ENCODE data around the gene RXFP3. TPM values are rescaled to one million over a fixed set of nuclear protein-coding genes. Genes with fewer than 3 reads are reported as not detected.

RXFP3 gene
- total RNA-seq, 1 donor from 2014 or later, result not detected

DNA sequence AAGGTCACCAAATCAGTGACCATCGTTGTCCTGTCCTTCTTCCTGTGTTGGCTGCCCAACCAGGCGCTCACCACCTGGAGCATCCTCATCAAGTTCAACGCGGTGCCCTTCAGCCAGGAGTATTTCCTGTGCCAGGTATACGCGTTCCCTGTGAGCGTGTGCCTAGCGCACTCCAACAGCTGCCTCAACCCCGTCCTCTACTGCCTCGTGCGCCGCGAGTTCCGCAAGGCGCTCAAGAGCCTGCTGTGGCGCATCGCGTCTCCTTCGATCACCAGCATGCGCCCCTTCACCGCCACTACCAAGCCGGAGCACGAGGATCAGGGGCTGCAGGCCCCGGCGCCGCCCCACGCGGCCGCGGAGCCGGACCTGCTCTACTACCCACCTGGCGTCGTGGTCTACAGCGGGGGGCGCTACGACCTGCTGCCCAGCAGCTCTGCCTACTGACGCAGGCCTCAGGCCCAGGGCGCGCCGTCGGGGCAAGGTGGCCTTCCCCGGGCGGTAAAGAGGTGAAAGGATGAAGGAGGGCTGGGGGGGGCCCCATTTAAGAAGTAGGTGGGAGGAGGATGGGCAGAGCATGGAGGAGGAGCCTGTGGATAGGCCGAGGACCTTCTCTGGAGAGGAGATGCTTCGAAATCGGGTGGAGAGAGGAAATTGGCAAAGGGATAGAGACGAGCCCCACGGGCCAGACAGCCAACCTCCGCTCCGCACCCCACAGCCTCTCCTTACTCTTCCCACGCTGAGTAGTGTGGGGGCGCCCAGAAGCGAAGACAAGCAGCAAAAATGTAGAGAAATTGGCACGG lies 1.7 kb downstream of the RXFP3 start:
- H4K20me1 ChIP-seq (ENCODE audit: insufficient read depth, low read length), result no peaks in the 10 kb centered on the region
- H3K9me3 ChIP-seq (ENCODE audit: insufficient read depth, low read depth, low read length), result no peaks in the 10 kb centered on the region
- Mint-ChIP-seq H3K4me3 (ENCODE audit: unreplicated experiment) (no peak overlapping the region), H3K27me3 (ENCODE audit: low read depth, unreplicated experiment) (peaks cover 22% of the 10 kb centered on the region), H3K4me1 (ENCODE audit: low read depth, unreplicated experiment) (peaks cover 18% of the 10 kb centered on the region), H3K36me3 (ENCODE audit: low read depth, unreplicated experiment) (no peaks in the 10 kb centered on the region), H3K9me3 (ENCODE audit: unreplicated experiment) (no peaks in the 10 kb centered on the region), H3K27ac (ENCODE audit: unreplicated experiment) (no peak overlapping the region)
- H3K4me2 ChIP-seq (ENCODE audit: low read length), result peak overlapping the region; percentile 99
- peak; percentile 34 for TF ChIP-seq EZH2 (IDR thresholded peaks at IDR 0.05; ENCODE audit: insufficient read depth, low read length)
- TF ChIP-seq, protein P1, sequence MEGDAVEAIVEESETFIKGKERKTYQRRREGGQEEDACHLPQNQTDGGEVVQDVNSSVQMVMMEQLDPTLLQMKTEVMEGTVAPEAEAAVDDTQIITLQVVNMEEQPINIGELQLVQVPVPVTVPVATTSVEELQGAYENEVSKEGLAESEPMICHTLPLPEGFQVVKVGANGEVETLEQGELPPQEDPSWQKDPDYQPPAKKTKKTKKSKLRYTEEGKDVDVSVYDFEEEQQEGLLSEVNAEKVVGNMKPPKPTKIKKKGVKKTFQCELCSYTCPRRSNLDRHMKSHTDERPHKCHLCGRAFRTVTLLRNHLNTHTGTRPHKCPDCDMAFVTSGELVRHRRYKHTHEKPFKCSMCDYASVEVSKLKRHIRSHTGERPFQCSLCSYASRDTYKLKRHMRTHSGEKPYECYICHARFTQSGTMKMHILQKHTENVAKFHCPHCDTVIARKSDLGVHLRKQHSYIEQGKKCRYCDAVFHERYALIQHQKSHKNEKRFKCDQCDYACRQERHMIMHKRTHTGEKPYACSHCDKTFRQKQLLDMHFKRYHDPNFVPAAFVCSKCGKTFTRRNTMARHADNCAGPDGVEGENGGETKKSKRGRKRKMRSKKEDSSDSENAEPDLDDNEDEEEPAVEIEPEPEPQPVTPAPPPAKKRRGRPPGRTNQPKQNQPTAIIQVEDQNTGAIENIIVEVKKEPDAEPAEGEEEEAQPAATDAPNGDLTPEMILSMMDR (IDR thresholded peaks at IDR 0.05; ENCODE audit: insufficient read depth, low read depth, low read length), result no peak
- H2AFZ ChIP-seq (ENCODE audit: low read depth, low read length), result no peak overlapping the region
- FAIRE-seq, result no peak
- H3K9ac ChIP-seq (ENCODE audit: low read length), result no peak overlapping the region
- H3K27ac ChIP-seq (ENCODE audit: low read depth, low read length), result no peak overlapping the region
- H3K27me3 ChIP-seq (ENCODE audit: insufficient read depth, low read length), result peaks cover 48% of the 10 kb centered on the region
- H3K4me3 ChIP-seq (ENCODE audit: insufficient read depth, low read depth, low read length), result no peak overlapping the region
- H3K79me2 ChIP-seq (ENCODE audit: insufficient read depth, low read length), result no peaks in the 10 kb centered on the region
- no peaks in the 10 kb centered on the region for H3K36me3 ChIP-seq (ENCODE audit: insufficient read depth, low read length)
- H3K4me1 ChIP-seq (ENCODE audit: insufficient read depth, low read length), result peaks cover 21% of the 10 kb centered on the region
- DNase-seq (ENCODE audit: low read depth), result no peak

DNA sequence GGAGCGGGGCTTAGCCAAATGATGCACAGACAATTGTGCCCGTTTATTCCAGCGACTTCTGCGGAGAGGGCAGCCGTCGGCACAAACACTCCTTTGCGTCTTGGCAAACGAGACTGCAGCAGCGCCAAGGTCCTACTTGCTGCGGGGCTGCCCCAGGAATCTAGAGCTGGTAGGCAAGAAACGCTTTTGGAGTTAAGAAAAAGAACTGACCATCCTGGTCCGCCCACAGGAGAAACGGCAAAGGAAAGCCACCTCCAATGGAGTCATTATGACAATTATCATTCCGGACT lies 2.3 kb downstream of the RXFP3 start:
- no peak overlapping the region for H3K27ac Mint-ChIP-seq (ENCODE audit: unreplicated experiment)

More for the DNA sequence above, 2.3 kb downstream of the RXFP3 start:
- no peak overlapping the region for H2AFZ ChIP-seq (ENCODE audit: low read depth, low read length)
- no peaks in the 10 kb centered on the region for H3K9me3 Mint-ChIP-seq (ENCODE audit: unreplicated experiment)
- TF ChIP-seq, protein P1 (IDR thresholded peaks at IDR 0.05; ENCODE audit: insufficient read depth, low read depth, low read length), result no peak
- TF ChIP-seq EZH2 (IDR thresholded peaks at IDR 0.05; ENCODE audit: insufficient read depth, low read length), result no peak
- peaks cover 21% of the 10 kb centered on the region for H3K4me1 ChIP-seq (ENCODE audit: insufficient read depth, low read length)
- no peak overlapping the region for H3K9ac ChIP-seq (ENCODE audit: low read length)
- H3K4me1 Mint-ChIP-seq (ENCODE audit: low read depth, unreplicated experiment), result peaks cover 17% of the 10 kb centered on the region
- peaks cover 23% of the 10 kb centered on the region for H3K27me3 Mint-ChIP-seq (ENCODE audit: low read depth, unreplicated experiment)
- no peak overlapping the region for H3K4me3 Mint-ChIP-seq (ENCODE audit: unreplicated experiment)
- no peak overlapping the region for H3K4me3 ChIP-seq (ENCODE audit: insufficient read depth, low read depth, low read length)
- no peaks in the 10 kb centered on the region for H4K20me1 ChIP-seq (ENCODE audit: insufficient read depth, low read length)
- no peaks in the 10 kb centered on the region for H3K36me3 ChIP-seq (ENCODE audit: insufficient read depth, low read length)
- FAIRE-seq (no peak), DNase-seq (ENCODE audit: low read depth) (no peak)
- H3K9me3 ChIP-seq (ENCODE audit: insufficient read depth, low read depth, low read length), result no peaks in the 10 kb centered on the region
- no peak overlapping the region for H3K4me2 ChIP-seq (ENCODE audit: low read length)
- no peaks in the 10 kb centered on the region for H3K36me3 Mint-ChIP-seq (ENCODE audit: low read depth, unreplicated experiment)
- H3K27me3 ChIP-seq (ENCODE audit: insufficient read depth, low read length), result peaks cover 50% of the 10 kb centered on the region
- no peaks in the 10 kb centered on the region for H3K79me2 ChIP-seq (ENCODE audit: insufficient read depth, low read length)
- no peak overlapping the region for H3K27ac ChIP-seq (ENCODE audit: low read depth, low read length)

Data from astrocyte (in vitro differentiated cells and primary cell).